ENCODE results near the gene TEX261.

DNA sequence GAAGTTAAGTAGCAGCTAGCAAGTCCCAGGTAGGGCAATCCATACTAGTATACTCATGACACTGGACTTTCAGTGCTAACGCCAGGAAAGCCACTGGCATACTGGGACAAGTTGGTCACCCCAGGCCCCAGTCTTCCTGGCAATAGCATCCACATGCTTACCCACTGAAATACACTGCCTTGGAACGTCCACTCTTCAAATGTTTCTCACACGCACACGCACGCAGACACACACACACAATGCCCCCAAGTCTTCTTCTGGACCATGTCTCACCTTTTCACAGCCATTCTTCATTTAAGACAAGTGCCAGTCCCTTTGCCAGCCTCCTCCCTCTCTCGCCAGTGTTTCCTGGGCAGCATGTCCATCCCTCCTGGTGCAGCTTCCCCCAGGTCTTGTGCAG, 8.7 kb upstream of the TEX261 start:
- no peak for TF ChIP-seq EZH2 (IDR thresholded peaks at IDR 0.05; ENCODE audit: low read length, unreplicated experiment)
- TF ChIP-seq, protein P1, sequence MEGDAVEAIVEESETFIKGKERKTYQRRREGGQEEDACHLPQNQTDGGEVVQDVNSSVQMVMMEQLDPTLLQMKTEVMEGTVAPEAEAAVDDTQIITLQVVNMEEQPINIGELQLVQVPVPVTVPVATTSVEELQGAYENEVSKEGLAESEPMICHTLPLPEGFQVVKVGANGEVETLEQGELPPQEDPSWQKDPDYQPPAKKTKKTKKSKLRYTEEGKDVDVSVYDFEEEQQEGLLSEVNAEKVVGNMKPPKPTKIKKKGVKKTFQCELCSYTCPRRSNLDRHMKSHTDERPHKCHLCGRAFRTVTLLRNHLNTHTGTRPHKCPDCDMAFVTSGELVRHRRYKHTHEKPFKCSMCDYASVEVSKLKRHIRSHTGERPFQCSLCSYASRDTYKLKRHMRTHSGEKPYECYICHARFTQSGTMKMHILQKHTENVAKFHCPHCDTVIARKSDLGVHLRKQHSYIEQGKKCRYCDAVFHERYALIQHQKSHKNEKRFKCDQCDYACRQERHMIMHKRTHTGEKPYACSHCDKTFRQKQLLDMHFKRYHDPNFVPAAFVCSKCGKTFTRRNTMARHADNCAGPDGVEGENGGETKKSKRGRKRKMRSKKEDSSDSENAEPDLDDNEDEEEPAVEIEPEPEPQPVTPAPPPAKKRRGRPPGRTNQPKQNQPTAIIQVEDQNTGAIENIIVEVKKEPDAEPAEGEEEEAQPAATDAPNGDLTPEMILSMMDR (conservative IDR thresholded peaks at IDR 0.05; ENCODE audit: low read depth, low read length), result no peak
